Colonic mucosa (tissue), 4 donors: ENCODE results near the gene BANF1. TPM values are rescaled to one million over a fixed set of nuclear protein-coding genes. Genes with fewer than 3 reads are reported as not detected.

Experiments
- DNase-seq: peaks from one replicate; pipeline ENCODE4 v3.0.0-alpha.2; 2020
- H3K27ac ChIP-seq: fragments of 200-600 bp; one replicate; pipeline ENCODE4 v1.8.0; 2021
- H3K27me3 ChIP-seq: fragments of 200-600 bp; one replicate; pipeline ENCODE4 v1.8.0; 2021
- H3K36me3 ChIP-seq: fragments of 200-600 bp; one replicate; pipeline ENCODE4 v1.8.0; 2021
- H3K4me1 ChIP-seq: fragments of 200-600 bp; one replicate; pipeline ENCODE4 v1.8.0; 2021; ENCODE audit warnings: mild to moderate bottlenecking
- H3K4me3 ChIP-seq: fragments of 200-600 bp; one replicate; pipeline ENCODE4 v1.8.0; 2021
- H3K9ac ChIP-seq, 2 donors: one replicate each; pipeline ENCODE4 v1.7.0; 2013; ENCODE audit warnings: control low read depth in 2 of 2, low read depth in 2 of 2, low read length in 2 of 2
- H3K9me3 ChIP-seq: fragments of 200-600 bp; one replicate; pipeline ENCODE4 v1.8.0; 2021
- CTCF ChIP-seq: fragments of 200-600 bp; IDR thresholded peaks from one replicate; pipeline ENCODE4 v1.8.0; 2022; ENCODE audit warnings: antibody characterized with exemption, mild to moderate bottlenecking
- intact Hi-C: fragments of 100-400 bp; cut with DNase I; formaldehyde crosslinking; loops from one replicate; pipeline ENCODE4 v1.14.1; 2022
- total RNA-seq, 2 donors: library from RNA; stranded (reverse); fragmentation: NEBNext Ultra II Directional in 1 of 2; extraction: Animal tissue kit (Norgen Biotek cat#: 25700) in 1 of 2; gene quantifications; one replicate each; pipeline ENCODE4 v1.2.1, GENCODE V29; 2021
- donor health status: healthy.
- donor health status: DM: no; HTN: no; CAD: no.
- donor health status: DM: no; HTN: no; CAD: no.

BANF1 gene
- total RNA-seq, 2 donors from 2014 or later, result 128 to 231 TPM

- DNase-seq, result no peak
- no peak for TF ChIP-seq CTCF
- intact Hi-C loops, result no loop called here
Observed at GRCh38 chr11:66026017-66026529, 23.8 kb downstream of the BANF1 start, which contains the start of gene CATSPER1. CATSPER1 (minus strand) TSS chr11:66026479; CDS start chr11:66026379, 100 bp downstream.

GRCh38 chr11:66032957-66033735 is 30.8 kb downstream of the BANF1 start:
- H3K36me3 ChIP-seq, result no peaks in the 10 kb centered on the region
- DNase-seq, result no peak
- intact Hi-C loops, result no loop called here

More at GRCh38 chr11:66026017-66026529, 23.8 kb downstream of the BANF1 start, which contains the start of gene CATSPER1:
- H3K9ac ChIP-seq, result no peak within 1 kb of the TSS
- no peaks in the 10 kb centered on the region for H3K4me1 ChIP-seq
- H3K27ac ChIP-seq, result no peak within 1 kb of the TSS
- H3K36me3 ChIP-seq, result no peaks in the 10 kb centered on the region
- no peaks in the 10 kb centered on the region for H3K9me3 ChIP-seq
- H3K27me3 ChIP-seq, result no peaks in the 10 kb centered on the region
- H3K4me3 ChIP-seq, result no peak within 1 kb of the TSS

GRCh38 chr11:66035653-66036333 is 33.5 kb downstream of the BANF1 start:
- H3K27me3 ChIP-seq, result no peaks in the 10 kb centered on the region
- no peaks in the 10 kb centered on the region for H3K36me3 ChIP-seq
- no peak for DNase-seq
- no peaks in the 10 kb centered on the region for H3K9me3 ChIP-seq
- H3K27ac ChIP-seq, result no peak overlapping the region
- H3K9ac ChIP-seq, result no peak overlapping the region
- no peaks in the 10 kb centered on the region for H3K4me1 ChIP-seq
- TF ChIP-seq CTCF, result no peak
- H3K4me3 ChIP-seq, result no peak overlapping the region
- intact Hi-C loops, result no loop called here

More at GRCh38 chr11:66032957-66033735, 30.8 kb downstream of the BANF1 start:
- Histone ChIP-seq H3K9me3 (no peaks in the 10 kb centered on the region), H3K27ac (no peak overlapping the region), H3K9ac (no peak overlapping the region), H3K27me3 (no peaks in the 10 kb centered on the region), H3K4me1 (no peaks in the 10 kb centered on the region), H3K4me3 (no peak overlapping the region)
- no peak for TF ChIP-seq CTCF

GRCh38 chr11:66036334-66036710 is 34.0 kb downstream of the BANF1 start:
- no peaks in the 10 kb centered on the region for H3K9me3 ChIP-seq
- H3K27me3 ChIP-seq, result no peaks in the 10 kb centered on the region
- no peak for TF ChIP-seq CTCF
- no peak overlapping the region for H3K4me3 ChIP-seq
- H3K36me3 ChIP-seq, result no peaks in the 10 kb centered on the region
- DNase-seq, result no peak
- H3K4me1 ChIP-seq, result no peaks in the 10 kb centered on the region
- no peak overlapping the region for H3K9ac ChIP-seq
- H3K27ac ChIP-seq, result no peak overlapping the region
- intact Hi-C loops, result no loop called here

GRCh38 chr11:66037327-66037726 is 35.0 kb downstream of the BANF1 start:
- no peak for TF ChIP-seq CTCF
- intact Hi-C loops, result no loop called here
- Histone ChIP-seq H3K27me3 (no peaks in the 10 kb centered on the region), H3K4me3 (no peak overlapping the region), H3K9me3 (no peaks in the 10 kb centered on the region), H3K36me3 (no peaks in the 10 kb centered on the region), H3K27ac (no peak overlapping the region), H3K4me1 (no peaks in the 10 kb centered on the region), H3K9ac (no peak overlapping the region)
- DNase-seq, result no peak
